Measurements from ENCODE around the gene YIPF3.
"Not testable (repeated sequence)": the region's sequence is repeated elsewhere in the genome, so short reads cannot be mapped to it uniquely, and the experiment has no call there.

YIPF3 gene

DNA sequence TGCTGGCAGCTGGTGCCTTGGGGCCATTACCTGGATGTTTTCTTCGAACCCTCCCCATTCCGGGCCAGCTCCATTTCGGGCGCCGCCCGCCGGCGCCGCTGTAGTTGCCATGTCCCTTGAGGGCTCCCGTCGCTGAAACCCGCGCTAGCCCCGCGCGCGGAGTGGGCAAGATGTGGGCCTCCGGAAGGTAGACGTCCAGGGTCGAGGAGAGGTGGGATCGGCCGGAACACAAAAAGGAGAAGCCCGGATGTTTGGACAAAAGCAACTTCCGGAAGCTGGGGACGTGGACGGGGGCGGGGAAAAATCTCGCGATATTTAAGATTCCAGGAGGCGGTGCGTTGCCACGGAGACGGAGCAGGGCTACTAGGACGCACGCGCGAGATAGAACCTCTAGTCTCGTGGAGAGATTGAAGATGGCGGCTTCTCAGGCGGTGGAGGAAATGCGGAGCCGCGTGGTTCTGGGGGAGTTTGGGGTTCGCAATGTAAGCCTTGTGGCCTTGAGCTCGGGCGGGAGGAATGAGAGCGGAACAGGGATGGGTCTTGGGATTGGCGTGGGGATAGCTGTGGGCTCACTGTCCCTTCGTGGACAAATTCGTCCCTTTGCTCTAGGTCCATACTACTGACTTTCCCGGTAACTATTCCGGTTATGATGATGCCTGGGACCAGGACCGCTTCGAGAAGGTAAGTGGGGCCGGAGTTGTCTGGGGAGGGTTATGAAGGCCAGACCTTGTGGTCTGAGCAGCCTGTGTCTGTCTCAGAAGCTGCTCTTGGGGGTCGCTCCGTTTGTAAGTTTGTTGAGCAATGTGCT, at the start of gene YIPF3, which contains the start of gene POLR1C:
Gene YIPF3 (minus strand): TSS at position 230 of the 808 bp plus-strand sequence. CDS start 119 bp downstream, at position 111.
Gene POLR1C (plus strand): TSS at position 393 of the 808 bp plus-strand sequence. CDS start 21 bp downstream, at position 414.
- DNase-seq, result peak; percentile 100

DNA sequence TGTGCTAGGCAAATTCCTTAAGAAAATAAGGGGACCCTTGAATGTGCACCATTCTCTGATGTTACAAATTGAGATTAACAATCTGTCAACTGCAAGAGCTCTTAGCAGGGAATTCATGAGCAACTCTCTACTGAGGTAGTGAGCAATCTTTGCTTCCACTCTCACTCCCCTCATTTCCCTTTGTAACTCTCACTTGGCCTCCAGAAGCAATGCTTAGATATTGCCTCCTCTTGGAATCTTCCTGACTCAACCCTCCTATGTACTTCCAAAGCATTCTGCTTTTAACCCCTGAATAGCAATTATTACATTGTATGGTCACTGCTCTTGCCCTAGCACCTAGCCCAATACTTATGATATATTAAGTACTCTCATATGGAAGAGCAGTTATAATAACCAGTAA, 42.6 kb upstream of the YIPF3 start:
- no peak for DNase-seq

DNA sequence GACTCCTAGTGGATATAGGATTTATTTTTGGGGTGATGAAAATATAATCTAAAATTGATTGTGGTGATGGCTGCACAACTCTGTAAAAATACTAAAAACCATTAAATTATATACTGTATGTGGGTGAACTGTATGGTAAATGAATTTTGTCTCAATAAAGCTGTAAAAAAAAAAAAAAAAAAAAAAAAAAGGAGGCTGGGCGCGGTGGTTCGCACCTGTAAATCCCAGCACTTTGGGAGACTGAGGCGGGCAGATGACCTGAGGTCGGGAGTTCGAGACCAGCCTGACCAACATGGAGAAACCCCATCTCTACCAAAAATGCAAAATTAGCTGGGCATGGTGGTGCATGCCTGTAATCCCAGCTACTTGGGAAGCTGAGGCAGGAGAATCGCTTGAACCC, 40.9 kb upstream of the YIPF3 start:
- not testable (repeated sequence) for DNase-seq

DNA sequence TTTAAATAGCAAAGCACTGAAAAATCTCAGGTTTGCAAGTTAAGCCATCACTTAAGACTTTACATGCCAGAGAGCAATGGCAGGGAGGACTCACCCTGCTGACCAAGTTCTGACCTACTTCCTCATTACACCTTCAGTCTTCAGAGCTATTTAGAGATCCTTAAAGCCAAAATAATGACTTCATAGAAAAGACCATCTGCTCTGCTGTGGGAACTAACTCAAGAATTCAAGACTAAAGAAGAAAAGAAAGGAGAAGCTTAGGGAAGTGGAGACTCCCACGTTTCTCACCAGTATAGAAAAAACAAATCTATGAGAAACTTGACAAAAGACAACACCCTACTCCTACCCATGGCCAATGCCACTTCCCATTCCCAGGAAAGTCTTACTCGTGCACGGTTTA, 30.5 kb upstream of the YIPF3 start:
- DNase-seq, result no peak

DNA sequence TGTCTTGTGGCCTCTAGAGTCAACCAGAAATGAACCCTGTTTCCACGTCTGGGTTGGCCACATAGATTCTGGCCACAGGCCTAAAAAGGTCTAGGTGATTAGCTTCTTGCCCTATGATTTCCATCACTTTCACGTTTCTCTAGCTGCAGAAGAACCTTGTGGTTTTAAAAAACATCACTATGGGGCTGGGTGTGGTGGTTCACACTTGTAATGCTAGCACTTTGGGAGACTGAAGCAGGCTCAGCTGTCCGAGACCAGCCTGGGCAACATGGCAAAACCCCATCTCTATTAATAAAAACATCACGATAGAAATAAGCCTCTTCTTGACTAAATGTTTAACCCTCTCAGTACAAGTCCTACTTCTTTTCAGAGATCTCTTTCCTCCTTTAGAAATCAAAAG, 27.7 kb upstream of the YIPF3 start:
- no peak for DNase-seq

DNA sequence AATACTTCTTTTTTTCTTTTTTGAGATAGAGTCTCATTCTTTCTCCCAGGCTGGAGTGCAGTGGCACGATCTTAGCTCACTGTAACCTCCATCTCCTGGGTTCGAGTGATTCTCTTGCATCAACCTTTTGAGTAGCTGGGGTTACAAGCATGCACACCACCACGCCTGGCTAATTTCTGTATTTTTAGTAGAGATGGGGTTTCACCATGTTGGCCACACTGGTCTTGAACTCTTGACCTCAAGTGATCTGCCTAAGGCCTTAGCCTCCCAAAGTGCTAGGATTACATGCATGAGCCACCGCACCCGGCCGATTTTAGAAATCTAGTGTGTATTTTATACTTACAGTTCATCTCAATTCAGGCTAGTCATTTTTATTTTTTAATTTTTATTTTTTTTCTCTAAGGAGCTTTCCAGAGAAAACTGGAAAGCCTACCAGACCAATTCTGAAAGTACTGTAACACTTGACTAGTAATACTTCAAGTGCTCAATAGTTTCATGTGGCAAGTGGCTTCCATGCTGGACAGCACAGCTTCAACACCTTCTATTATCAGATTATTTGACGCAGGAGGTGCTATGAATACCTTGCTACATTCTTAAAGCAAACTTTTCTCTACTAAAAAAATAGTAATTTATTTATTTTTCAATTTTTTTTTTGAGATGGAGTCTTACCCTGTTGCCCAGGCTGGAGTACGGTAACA, 25.2 kb upstream of the YIPF3 start:
- no peak for DNase-seq

DNA sequence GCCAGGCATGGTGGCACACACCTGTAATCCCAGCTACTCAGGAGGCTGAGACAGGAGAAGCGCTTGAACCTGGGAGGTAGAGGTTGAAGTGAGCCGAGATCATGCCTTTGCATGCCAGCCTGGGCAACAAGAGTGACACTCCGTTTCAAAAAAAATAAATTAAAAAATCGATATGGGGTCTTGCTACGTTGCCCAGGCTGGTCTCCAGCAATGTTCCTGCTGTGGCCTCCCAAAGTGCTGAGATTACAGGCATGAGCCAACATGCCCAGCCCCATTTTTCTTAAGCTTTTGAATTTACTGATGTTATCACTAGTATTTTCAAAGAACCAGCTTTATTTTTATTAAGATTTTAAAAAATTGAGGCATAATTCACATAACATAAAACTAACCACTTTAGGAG, 23.8 kb upstream of the YIPF3 start:
- no peak for DNase-seq

DNA sequence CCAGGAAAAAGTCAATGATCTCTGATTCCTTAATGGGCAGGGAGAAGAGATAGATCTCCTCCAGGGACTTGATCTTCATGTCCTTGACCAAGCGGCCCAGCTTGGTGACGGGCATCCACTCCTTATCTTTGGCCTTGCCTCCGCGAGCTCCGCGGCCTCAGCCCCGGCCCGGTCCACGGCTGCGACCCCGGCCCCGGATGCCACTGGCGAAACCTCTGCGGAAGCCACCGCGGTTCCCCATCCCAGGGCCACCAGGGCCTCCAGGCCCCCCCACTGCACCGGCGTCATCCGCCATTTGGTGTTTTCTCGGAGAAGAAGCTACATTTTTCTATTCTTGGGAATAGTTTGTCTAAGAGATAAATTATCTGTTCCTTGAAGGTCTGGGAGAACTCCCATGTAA, 22.7 kb upstream of the YIPF3 start:
- not testable (repeated sequence) for DNase-seq

DNA sequence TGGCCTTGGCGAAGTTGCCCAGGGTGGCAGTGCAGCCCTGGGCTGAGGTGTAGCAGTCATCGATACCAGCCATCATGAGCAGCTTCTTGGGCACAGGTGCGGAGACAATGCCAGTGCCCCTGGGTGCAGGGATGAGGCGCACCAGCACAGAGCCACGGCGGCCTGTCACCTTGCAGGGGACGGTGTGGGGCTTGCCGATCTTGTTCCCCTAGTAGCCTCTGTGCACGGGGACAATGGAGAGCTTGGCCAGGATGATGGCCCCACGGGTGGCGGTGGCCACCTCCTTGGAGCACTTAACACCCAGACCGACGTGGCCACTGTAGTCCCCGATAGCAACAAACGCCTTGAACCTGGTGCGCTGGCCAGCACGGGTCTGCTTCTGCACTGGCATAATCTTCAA, 22.3 kb upstream of the YIPF3 start:
- DNase-seq, result not testable (repeated sequence)

DNA sequence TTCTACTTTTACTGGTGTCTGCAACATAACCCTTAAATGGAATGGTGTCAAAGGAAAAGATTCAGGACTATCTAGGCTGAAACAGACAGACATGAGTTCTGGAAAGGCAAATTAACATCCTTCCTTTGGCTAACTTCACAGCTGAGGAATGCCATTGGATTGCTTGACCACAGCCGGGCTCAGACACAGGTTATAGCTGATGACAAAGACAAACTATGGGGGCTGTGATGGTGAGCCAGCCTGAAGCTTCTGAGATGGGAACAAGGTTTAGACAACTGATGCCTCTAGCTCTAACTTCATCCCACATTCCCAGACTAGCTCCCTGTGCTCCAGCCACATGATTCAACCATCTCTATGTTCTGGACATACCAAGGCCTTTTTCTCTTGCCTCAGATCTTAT, 15.5 kb upstream of the YIPF3 start:
- DNase-seq, result no peak

DNA sequence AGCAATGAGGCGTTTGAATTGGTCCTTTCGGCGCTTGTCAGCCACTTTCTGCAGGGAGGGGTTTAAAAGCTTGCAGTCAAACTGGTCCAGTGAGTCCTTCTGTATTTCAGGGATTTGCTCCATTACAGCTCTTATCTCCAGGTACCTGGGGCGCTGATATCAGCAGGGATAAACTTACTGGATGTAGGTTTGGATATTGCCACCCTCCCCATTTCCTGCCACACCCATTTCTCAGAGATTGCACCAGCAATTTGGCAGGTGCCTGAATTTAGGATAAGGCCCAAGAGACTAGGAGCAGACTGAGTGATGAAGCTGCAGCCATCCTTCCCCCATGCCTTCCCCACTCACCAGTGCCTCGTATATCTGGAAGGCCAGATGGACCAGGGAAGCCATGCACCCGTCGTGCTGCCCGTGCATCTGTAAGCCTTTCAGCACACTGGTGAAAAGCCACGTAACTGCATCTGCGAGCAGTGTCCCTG, 7.8 kb upstream of the YIPF3 start:
- no peak for DNase-seq

DNA sequence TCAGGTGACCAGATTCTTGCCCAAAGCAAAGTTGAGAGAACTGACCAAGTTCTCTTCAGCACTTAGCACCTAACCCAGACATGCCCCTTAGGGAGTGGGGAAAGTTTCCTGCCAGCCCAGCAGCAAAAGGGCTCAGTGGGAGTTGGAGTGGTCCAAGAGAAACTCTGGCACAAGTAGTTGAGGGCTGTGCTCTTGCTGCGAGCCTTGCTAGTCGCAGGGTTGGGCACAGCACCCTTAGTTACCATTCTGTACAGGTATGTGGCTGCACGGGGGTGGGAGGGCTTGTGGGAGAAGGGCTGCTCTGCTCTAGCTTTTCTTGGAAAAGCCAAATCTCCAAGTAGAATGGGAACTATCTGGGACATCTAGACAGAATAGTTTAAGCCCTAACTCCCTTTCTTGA, 6.6 kb upstream of the YIPF3 start:
- DNase-seq, result no peak

DNA sequence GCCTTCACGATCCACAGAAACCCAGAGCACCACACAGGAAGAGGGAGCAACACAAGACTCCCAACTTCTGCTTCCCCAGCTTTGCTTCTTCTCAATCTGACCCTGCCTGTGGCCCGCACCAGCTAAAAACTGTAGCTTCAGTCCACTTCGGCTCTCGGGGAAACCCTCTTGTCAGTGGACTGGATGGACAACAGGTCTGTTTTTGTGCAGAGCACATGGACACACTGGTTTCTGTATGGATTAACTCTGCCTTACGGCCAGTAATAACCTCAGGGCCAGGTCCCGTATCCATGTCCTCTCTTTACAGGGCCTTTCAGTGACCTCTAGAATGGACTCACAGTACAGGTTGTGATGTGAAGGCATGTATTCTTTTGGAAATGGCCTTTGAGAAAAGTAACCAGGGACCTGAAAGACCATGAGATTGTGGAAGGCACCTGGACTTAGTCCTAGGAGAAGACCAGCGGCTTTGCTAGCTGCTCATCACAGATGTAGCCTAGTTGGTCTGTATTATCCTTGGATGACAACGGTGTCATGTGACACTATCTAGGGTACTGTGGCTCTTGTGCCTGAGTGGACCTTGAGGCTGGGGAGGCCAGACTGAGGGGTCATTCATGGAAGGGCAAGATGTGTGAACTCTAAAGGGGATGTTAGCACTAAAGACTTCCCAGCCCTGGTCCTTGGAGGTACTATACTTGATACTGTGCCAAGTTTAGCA, 6.0 kb upstream of the YIPF3 start:
- no peak for DNase-seq

DNA sequence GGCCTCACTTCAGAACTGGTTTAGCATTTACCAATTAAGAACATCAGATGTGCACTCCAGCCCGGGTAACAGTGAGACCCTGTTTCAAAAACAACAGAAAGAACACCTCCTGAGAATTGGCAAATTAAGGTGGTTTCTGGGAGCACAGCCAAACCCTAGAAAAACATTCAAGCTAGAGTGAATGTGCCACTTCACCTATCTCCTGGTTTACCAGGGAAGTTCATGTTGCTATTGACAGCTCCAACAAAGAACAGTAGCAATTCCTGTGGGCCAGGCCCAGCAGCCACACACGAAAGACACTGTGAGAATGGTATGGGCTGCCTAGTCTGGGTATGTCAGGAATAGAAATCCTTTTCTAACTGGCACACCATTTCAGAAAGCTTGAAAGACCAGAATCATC, 5.1 kb upstream of the YIPF3 start:
- no peak for DNase-seq

DNA sequence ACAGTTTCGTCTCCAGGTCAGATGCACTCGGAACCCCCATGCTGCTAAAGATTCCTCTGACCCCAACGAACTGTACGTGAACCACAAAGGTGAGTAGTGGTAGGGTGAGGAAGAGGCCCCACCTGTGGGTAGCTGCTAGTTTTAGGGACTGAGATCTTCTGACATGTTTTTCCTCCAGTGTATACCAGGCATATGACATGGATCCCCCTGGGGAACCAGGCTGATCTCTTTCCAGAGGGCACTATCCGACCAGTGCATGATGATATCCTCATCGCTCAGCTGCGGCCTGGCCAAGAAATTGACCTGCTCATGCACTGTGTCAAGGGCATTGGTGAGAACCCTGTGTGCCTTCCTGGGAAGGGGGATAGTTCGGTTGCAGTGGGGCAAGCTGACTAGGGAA, 3.4 kb upstream of the YIPF3 start:
- no peak for DNase-seq

DNA sequence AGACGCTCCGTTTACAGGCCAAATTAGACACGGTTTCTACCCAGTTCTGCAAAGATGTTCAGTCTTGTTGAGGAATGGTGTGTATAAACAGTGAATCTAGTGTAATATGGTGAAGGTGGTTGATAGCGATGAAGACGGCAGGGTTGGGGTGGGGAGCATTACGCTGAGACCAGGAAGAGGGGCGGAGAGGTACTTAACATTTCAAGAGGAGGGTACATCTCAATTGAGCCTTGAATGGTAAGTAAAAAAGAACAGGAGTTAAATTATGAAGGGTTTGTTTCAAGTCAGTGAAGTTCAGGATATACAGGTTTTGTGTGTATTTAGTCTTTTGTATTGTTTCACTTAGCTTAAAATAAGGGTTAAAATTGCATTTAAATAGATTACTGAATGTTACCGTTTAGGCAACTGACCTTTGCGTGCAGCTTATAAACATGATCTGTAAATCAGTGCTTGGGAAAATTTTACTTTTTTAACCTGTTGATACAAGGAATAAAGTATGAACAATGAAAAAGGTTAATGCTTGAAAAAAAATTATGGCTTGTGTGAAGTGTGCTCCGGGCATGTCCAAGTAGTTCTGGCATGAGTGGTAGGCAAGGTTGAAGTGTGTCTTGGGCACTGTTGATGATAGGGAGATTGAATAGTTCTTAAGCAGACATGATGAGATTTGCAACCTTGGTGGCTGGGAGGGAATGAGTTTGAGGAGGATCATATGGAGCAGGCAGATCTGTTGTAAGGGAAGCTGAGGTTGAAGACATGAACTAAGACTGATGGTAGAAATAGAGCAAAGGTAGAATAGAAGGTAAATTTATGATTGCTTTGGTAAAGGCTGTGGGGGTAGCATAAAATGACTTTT, 1.0 kb upstream of the YIPF3 start:
- peak; percentile 59 for DNase-seq

DNA sequence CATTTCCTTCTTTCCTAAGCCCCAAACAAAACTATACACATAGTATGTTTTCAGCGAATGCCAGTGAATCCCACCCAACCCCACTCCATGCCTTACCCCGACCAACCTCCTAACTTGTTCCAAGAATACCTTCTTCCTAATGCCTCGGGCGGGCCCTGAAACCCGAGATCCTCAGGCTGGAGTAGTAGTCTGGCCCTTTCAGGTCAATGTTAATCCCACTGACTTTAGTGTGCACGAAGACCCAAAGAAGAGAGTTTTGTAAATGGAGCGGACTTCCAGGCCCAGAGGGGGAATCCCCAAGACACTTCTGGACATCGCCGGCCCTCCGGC, 394 bp downstream of the YIPF3 start:
- no peak for DNase-seq

DNA sequence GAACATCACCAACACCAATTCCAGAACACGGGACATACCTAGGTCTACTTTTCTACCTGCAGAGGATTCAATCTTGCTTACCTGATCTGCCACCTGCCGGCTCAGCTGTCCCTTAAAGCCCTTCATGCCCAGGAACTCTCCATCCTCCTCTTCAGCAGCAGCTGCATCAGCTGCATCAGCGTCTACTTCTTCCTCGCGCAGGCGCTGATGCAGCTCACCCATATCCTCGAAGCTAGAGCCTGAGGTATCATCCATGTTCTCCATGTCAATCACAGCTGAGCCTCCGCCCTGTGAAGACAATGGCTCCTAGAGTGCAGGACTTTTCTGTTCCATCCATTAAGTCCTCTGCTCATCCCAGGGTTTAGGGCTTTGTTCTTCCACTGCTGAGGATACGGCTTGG, 918 bp downstream of the YIPF3 start:
- DNase-seq, result no peak

DNA sequence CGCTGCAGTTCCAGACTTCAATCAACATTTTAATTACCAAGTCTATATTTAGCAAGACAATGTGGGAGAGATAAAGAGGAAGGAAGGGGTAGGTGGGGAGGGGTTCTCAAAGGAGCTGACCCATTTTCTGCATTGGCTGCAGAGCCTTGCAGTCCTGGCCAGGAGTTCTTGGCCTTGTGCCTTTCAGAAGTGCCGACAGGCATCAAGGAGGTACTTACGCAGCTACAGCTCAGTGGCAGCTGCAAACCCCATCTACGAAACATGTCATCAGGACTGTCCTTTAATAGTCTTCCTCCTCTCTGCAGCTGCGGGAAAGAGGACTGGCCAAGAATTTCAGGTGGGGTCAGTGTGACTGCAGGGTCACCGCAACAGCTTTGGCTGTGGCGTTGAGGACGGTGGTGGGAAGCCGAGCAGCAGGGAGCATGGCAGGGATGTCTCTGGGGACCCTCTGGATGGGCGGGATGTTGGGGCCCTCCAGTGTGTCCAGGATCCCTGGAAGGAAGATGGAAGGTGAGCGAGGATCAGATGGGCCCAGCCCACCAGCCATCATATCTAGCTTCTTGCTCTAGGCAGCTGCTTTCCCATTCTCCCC, 4.8 kb downstream of the YIPF3 start:
- DNase-seq, result no peak

DNA sequence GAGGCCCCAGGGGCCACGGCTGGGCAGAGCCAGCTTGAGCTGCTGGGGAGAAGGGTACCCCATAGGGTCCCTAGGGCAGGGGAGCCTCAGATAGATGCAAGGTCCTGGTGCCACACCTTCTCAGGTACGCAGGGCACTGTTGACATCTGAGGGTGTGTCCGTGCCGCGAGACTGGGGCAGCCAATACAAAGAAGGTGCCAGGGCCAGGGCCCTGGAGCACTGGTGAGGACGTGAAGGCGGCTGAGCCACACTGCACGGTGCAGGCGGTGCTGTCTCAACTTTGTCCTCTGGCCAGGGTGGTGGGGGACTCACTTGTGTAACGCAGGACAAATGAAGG, 5.9 kb downstream of the YIPF3 start:
- no peak for DNase-seq

DNA sequence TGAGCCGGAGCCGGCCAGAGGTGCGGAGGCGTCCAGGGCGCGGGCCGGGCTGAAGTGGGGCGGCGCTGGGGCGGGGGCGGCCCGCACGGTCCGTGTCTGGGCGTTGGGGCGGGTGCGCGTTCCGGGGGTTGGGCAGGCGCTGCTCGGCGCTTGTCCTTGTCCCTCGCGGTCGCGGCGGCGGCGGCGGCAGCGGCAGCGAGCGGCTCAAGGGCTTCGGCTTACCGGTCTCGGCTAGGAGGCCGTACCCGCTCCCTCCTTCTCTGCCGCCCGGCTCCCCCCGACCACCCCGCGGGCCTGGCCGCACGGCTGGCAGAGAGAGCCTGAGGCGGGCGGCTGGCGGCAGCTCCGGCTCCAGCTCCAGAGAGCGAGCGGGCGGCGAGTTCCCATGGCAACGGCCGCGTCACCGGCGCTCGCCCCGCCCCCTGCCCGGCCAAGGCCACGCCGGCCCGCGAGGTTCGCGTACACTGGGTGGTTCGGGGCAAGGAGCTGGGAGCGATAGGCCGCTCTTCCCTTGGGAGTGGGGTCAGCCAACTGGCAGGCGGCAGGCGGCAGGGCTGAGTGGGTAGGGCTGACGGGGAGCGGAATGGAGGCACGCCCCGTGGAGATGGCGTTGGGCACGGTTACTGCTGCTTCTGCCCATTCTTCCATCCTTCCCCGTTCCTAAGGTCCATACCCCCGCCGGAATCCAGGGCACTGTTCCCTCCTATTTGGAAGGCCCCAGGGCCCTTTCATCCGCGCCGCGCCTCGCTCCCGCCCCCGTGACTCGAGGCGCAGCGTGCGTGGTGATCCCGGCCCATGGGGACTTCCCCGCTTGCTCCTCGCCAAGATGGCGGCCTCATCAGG, 6.5 kb downstream of the YIPF3 start, which contains the start of gene LRRC73:
Gene LRRC73 (minus strand): TSS at position 363 of the 843 bp plus-strand sequence. CDS start 561 bp downstream, outside the sequence.
- peak; percentile 86 for DNase-seq
